Thoracic aorta endothelial cell (primary cell): ENCODE measurements around the gene ZSWIM4. TPM values are rescaled to one million over a fixed set of nuclear protein-coding genes. Genes with fewer than 3 reads are reported as not detected.
A peak's percentile ranks its signal among the peaks of the same experiment; 100 is the strongest.

Source experiments
- small RNA-seq: library from RNA; depleted of rRNA; stranded (forward); fragments of <200 nt; gene quantifications from one replicate; pipeline ENCODE3, GENCODE V24; 2012
- total RNA-seq: library from RNA; depleted of rRNA; stranded (reverse); fragments of >200 nt; gene quantifications from 2 replicates; pipeline ENCODE4 v1.2.3, GENCODE V29; 2012

ZSWIM4 gene
- 8.4 and 12.9 TPM in 2 replicates for total RNA-seq

GRCh38 chr19:13794757-13795589 lies at the start of gene ZSWIM4:
TSS of gene ZSWIM4 (plus strand) at chr19:13795443. CDS start at chr19:13795649, 206 bp downstream.

GRCh38 chr19:13764101-13764807 lies 31.0 kb upstream of the ZSWIM4 start, which contains the start of gene MRI1:
TSS of gene MRI1 (plus strand) at chr19:13764522. CDS start at chr19:13764589, 67 bp downstream.

GRCh38 chr19:13774217-13775191 lies 20.7 kb upstream of the ZSWIM4 start, which contains the start of gene C19orf53:
TSS of gene C19orf53 (plus strand) at chr19:13774456. CDS start at chr19:13774478, 22 bp downstream.

GRCh38 chr19:13876834-13877233 lies 81.6 kb downstream of the ZSWIM4 start, which contains the start of gene NANOS3:
TSS of gene NANOS3 (plus strand) at chr19:13877134. CDS start at chr19:13877249, 115 bp downstream.

Small RNA genes lying within 50 kb of the gene (small RNA-seq; reads per million reads assigned to genes)
- 9.5 reads per million, percentile 91 among the genes with 10 or more reads in this experiment for gene MIR181C
- gene MIR181D = 51.8 reads per million, percentile 98 among the genes with 10 or more reads in this experiment
- not detected for gene RN7SL619P

Other genes starting within 250 kb of the ZSWIM4 start
- 45.7 and 58.0 TPM in 2 replicates for gene MRI1, start 30.9 kb upstream of the ZSWIM4 start, total RNA-seq
- 55.6 and 79.5 TPM in 2 replicates for gene C19orf53, start 21.0 kb upstream of the ZSWIM4 start, total RNA-seq
- not detected in 2 replicates for gene NANOS3, start 81.7 kb downstream of the ZSWIM4 start, total RNA-seq
- 0.50 and 0.53 TPM in 2 replicates for gene BRME1, start 110.7 kb downstream of the ZSWIM4 start, total RNA-seq
- 15.7 and 18.5 TPM in 2 replicates for gene CC2D1A, start 110.8 kb downstream of the ZSWIM4 start, total RNA-seq
- 0.22 and 0.53 TPM in 2 replicates for gene PODNL1, start 143.0 kb downstream of the ZSWIM4 start, total RNA-seq
- gene DCAF15, start 157.1 kb downstream of the ZSWIM4 start, total RNA-seq = 12.2 and 19.0 TPM in 2 replicates
- 3.2 and 6.5 TPM in 2 replicates for gene RFX1, start 210.9 kb downstream of the ZSWIM4 start, total RNA-seq
- gene RLN3, start 232.7 kb downstream of the ZSWIM4 start, total RNA-seq = not detected in 2 replicates
- gene IL27RA, start 236.3 kb downstream of the ZSWIM4 start, total RNA-seq = 3.3 and 8.5 TPM in 2 replicates